Jurkat, Clone E6-1 (cell line): ENCODE data around the gene GPAM. TPM values are rescaled to one million over a fixed set of nuclear protein-coding genes. Genes with fewer than 3 reads are reported as not detected.
"Not testable (repeated sequence)": the region's sequence is repeated elsewhere in the genome, so short reads cannot be mapped to it uniquely, and the experiment has no call there.

Source experiments
- DNase-seq: peaks from one replicate; pipeline ENCODE4 v3.0.0-alpha.2; 2011; ENCODE audit warnings: low read depth, low spot score
- H3K4me3 ChIP-seq: 2 replicates; pipeline ENCODE4 v1.5.1; 2011; ENCODE audit warnings: mild to moderate bottlenecking, low read length, control low read depth, moderate library complexity
- polyA plus RNA-seq: library from polyadenylated mRNA; unstranded; fragments of >200 nt; gene quantifications from one replicate; pipeline ENCODE4 v1.2.1, GENCODE V29; 2012; ENCODE audit warnings: missing spikeins; ENCODE audit not compliant: insufficient read length, insufficient read depth

GPAM gene, protein sequence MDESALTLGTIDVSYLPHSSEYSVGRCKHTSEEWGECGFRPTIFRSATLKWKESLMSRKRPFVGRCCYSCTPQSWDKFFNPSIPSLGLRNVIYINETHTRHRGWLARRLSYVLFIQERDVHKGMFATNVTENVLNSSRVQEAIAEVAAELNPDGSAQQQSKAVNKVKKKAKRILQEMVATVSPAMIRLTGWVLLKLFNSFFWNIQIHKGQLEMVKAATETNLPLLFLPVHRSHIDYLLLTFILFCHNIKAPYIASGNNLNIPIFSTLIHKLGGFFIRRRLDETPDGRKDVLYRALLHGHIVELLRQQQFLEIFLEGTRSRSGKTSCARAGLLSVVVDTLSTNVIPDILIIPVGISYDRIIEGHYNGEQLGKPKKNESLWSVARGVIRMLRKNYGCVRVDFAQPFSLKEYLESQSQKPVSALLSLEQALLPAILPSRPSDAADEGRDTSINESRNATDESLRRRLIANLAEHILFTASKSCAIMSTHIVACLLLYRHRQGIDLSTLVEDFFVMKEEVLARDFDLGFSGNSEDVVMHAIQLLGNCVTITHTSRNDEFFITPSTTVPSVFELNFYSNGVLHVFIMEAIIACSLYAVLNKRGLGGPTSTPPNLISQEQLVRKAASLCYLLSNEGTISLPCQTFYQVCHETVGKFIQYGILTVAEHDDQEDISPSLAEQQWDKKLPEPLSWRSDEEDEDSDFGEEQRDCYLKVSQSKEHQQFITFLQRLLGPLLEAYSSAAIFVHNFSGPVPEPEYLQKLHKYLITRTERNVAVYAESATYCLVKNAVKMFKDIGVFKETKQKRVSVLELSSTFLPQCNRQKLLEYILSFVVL
- 6.3 TPM for polyA plus RNA-seq

DNA sequence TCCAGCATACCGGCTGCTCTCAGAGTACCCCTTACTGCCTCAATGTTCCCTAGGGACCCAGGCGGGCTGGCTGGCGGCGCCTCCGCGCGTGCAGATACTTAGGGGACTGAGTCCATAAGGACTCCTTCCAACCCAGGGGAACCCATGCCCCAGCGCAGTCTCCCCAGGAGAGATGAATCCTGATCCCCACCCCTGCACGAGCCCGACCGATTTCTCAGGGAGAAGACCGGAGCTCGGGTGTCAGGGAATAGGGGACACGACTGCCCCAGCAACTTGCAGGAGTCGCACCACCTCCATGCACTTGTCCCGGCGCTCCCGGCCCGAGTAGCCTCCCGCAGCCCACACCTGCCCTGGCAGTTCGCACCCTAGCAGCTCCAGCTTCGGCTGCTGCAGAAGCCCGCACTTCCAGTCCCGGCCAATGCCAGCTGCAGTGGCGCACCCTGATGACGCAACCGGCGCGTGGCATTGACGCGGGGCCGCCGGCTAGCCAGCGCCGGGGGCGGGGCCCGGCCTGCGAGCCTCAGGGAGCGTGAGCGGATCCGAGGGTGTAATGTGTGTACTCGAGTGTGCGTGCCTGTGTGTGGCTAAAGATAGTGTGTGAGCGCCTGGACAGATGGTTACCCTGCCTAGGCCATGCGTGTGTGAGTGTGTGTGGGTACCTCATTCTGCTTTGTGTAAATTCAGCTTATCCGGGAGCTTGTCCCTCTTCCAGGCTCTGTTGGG, at the start of gene GPAM:
TSS of gene GPAM (minus strand) at position 437 of the 723 bp plus-strand sequence. CDS start 1,981 bp downstream, outside the sequence.
- H3K4me3 ChIP-seq: peak within 1 kb of the TSS; percentile 98
- peak; percentile 80 for DNase-seq

DNA sequence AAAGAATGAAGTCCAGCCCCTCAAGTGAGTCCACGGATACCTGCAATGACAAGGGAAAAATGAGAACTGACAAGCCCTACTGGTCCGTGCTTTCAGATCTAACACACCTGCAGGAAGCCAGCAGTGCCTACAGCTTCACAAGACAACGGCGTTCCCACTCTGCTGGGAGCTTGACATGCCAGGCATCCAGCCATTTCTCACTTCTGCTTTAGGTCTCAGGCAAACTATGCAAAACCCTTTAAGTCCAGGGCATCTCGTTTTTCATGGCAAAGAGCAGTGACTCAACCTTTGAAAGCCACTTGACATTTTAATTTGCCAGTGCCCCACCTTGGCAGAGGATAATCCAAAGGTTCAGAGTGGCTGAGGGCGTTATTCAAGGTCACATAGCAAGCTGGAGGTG, 49.1 kb upstream of the GPAM start:
- DNase-seq: no peak
- H3K4me3 ChIP-seq: no peak overlapping the region

- DNase-seq: no peak
- H3K4me3 ChIP-seq: no peak overlapping the region
These were observed 48.2 kb upstream of the GPAM start for GRCh38 chr10:112231602-112232400.

DNA sequence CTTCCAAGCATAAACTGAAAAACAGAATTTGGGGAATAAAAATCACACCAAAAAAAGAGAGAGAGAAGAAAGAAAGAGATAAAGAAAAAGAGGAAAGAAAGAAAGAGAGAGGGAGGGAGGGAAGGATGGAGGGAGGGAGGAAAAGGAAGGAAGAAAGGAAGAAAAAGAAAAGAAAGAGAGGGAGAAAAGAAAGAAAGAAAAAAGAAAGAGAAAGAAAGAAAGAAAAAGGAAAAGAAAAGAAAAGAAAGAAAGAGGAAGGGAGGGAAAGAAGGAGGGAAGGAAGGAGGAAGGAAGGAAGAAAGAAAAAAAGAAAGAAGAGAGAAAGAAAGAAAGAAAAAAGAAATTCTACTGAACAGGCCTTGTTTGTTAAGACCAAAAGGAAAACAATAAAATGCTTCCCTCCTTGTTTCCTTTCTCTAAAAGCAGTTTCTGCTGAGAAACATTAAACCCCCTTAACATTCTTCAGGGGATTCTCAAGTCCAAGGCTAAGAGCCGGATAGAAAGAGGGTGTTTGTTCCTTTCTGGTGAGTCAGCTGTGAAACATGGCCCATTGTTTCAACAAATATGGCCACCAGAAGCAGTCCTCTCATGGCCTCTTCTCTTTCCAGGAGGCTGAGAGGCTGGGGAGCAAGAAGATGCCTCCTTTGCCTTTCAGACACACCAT, 46.9 kb upstream of the GPAM start:
- no peak for DNase-seq
- no peak overlapping the region for H3K4me3 ChIP-seq

DNA sequence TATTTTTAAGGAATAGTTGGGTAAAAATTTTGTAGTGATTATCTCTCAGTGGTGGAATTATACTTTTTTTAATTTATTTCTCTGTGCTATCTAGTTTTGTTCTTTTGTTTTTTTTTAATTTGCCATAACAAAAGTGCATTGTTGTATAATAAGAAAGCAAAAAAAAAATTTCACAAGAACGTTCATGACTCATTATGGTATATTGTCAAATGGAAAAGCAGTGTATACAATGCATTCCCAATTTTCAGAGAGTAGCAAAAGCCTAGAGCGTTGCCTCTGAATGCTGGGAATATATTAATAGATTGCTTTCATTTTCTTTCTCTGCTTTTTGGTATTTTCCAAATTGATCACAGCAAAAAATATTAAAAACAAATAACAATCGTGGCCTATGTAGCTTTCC, 46.3 kb upstream of the GPAM start:
- no peak overlapping the region for H3K4me3 ChIP-seq
- no peak for DNase-seq

DNA sequence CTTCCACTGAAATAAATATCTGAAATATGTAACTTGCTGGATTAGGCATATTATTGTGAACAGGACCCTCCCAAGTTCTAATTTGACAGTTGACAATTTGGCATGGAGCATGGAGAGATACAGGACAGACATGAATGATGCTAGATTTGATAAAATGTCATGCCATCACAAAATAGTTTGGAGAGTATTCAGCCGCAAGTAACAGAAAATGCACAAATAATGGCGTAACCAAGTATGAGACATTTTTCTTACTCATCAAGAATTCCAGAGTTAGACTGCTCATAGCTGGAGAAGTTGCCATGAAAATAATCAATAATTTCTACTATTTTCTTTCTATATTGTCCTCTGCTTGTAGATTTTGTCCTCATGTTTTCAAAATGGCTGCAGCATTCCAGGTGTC, 45.5 kb upstream of the GPAM start:
- no peak for DNase-seq
- no peak overlapping the region for H3K4me3 ChIP-seq

- DNase-seq, H3K4me3 ChIP-seq: not testable (repeated sequence)
These were observed 45.0 kb upstream of the GPAM start for GRCh38 chr10:112228366-112229088.

DNA sequence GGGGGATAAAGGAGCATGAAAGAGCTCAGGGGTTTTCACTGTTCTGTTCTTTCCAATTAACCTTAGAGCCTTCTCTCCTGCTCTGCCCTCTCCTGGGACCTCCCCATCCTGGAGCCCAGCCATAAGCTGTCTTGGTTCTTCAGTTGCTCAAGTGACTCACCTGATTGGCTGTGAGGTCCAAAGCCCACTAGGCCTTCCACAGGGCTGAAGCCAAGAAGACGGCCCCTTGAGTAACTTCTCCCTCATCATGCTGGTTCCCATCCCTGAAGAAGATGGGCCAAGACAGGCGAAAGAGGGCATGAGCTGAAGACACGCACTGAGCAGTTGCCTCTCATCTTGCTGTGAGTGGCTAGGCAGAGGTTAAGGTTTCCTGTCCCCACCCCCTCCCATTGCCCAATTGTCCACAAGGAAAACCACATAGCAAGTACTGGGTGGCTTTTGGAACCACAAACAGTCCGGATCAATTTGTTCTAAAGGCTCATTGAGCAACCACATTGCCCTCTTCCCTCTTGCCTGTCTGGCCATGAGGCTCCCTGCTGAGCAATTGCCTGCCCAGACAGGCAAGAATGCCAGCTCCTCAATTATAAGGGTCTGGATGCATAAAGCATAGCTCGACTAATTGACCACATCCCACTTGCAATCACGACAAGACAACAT, 43.9 kb upstream of the GPAM start:
- no peak overlapping the region for H3K4me3 ChIP-seq
- DNase-seq: no peak

- DNase-seq: peak; percentile 2
- H3K4me3 ChIP-seq: no peak overlapping the region
These were observed 43.1 kb upstream of the GPAM start for GRCh38 chr10:112226439-112227248.

- no peak for DNase-seq
- H3K4me3 ChIP-seq: no peak overlapping the region
These were observed 42.3 kb upstream of the GPAM start for GRCh38 chr10:112225771-112226438.

DNA sequence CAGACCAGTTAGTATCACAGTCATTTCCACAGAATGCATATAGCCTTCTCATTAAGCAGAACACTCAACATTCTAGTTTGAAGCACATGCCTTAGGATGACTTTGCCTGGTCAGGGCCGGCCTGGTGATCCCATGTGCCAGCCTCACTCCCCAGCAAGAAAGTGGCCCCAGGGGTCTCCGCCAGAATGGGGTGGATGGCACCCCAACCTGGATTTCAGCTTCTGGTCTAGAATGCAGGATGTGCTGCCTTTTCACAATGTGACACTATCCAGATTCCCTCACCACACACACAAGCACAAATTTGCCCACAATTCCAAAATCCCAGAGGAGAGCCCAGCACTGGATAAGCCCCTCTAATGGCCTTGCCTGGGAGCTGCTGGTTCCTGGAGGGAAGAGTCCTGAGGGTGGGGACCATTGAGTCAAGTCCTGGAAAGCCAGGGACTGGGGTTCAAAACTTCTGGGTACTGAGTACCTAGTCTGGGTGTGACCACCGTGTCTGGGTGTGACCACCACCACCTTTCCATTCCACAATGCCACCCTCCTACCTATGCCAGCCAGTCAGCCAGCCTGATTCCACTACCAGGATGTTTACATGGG, 41.5 kb upstream of the GPAM start:
- H3K4me3 ChIP-seq: no peak overlapping the region
- DNase-seq: no peak

GRCh38 chr10:112223725-112224124, 40.2 kb upstream of the GPAM start:
- DNase-seq: no peak
- H3K4me3 ChIP-seq: no peak overlapping the region

DNA sequence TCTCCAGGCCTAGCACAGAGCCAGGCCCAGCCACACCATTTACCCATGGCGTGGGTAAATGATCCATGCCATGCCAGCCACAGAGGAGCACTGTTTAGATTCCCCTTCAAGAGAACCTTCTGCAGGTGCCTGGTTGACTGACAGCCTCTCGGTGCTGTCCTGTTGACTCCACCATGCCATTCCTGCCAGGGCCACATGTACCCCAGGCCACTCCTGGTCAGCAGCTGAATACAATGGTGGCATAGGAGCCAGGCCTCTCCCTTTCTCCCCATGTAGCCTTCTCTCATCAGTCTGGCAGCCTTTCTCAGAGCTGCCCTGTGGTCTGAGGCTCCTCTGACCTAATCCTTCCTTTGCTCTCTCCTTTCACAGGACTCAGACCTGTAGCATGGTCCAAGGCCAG, 39.2 kb upstream of the GPAM start:
- no peak overlapping the region for H3K4me3 ChIP-seq
- DNase-seq: no peak

DNA sequence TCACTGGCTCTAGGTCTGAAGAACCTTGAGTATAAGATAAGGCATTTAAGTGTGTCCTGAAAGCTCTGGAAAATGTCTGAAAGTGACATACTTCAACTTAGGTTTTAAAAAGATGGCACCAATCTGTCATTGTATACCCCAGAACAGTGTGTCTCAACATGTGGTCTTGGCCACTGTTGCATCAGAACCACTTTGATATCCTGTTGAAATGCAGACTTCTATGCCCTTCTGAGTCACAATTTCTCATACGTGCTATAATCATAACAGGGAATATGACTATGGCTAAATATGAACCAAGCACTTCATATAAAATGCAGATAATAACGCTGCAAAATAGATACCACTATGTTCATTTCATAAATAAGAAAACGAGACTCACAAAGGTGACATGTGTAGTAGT, 38.0 kb upstream of the GPAM start:
- H3K4me3 ChIP-seq: no peak overlapping the region
- no peak for DNase-seq

- DNase-seq: no peak
- no peak overlapping the region for H3K4me3 ChIP-seq
These were observed 35.4 kb upstream of the GPAM start for GRCh38 chr10:112218960-112219359.

- no peak overlapping the region for H3K4me3 ChIP-seq
- no peak for DNase-seq
These were observed 34.4 kb upstream of the GPAM start for GRCh38 chr10:112218036-112218390.
